ENCODE data around the gene TMPRSS3. TPM values are rescaled to one million over a fixed set of nuclear protein-coding genes. Genes with fewer than 3 reads are reported as not detected.

The TMPRSS3 gene
- polyA plus RNA-seq, 1 experiment: not detected

DNA sequence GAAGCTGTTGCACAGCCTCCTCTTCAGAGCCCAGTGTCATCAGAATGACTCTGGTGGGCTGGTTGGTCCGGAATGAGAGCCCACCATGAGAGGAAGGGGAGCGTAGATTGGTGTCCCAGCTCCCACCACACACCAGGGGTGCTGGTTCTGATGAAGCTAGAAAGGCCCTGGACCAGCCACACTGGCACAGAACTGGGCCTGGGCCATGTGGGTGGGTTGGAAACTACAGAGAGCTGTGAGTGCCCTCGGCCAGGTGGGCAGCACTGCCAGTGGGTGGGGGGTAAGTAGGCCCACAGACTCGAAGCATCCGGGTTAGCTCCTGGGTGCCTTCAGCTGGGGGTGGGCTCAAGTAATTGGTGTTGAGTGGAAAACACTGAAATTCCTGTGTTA, 17.9 kb downstream of the TMPRSS3 start:
- H3K27me3 ChIP-seq (ENCODE audit: control insufficient read depth, insufficient read depth, low read length): no peaks in the 10 kb centered on the region
- ChIA-PET POLR2A (no interaction called here), CTCF (no interaction called here)
- no peak for DNase-seq (ENCODE audit: low read depth, low spot score)
- TF ChIP-seq, protein P1, sequence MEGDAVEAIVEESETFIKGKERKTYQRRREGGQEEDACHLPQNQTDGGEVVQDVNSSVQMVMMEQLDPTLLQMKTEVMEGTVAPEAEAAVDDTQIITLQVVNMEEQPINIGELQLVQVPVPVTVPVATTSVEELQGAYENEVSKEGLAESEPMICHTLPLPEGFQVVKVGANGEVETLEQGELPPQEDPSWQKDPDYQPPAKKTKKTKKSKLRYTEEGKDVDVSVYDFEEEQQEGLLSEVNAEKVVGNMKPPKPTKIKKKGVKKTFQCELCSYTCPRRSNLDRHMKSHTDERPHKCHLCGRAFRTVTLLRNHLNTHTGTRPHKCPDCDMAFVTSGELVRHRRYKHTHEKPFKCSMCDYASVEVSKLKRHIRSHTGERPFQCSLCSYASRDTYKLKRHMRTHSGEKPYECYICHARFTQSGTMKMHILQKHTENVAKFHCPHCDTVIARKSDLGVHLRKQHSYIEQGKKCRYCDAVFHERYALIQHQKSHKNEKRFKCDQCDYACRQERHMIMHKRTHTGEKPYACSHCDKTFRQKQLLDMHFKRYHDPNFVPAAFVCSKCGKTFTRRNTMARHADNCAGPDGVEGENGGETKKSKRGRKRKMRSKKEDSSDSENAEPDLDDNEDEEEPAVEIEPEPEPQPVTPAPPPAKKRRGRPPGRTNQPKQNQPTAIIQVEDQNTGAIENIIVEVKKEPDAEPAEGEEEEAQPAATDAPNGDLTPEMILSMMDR (IDR thresholded peaks at IDR 0.05; ENCODE audit: low read depth, low read length): no peak
- H3K9me3 ChIP-seq (ENCODE audit: control insufficient read depth, insufficient read depth, low read length): no peaks in the 10 kb centered on the region
- no peak overlapping the region for H3K4me3 ChIP-seq (ENCODE audit: low read depth, low read length)
- no peak overlapping the region for H3K27ac ChIP-seq (ENCODE audit: low read depth, low read length)

- ChIA-PET CTCF (no interaction called here), POLR2A (no interaction called here)
- DNase-seq (ENCODE audit: low read depth, low spot score): no peak
- H3K27me3 ChIP-seq (ENCODE audit: control insufficient read depth, insufficient read depth, low read length): no peaks in the 10 kb centered on the region
- TF ChIP-seq, protein P1 (IDR thresholded peaks at IDR 0.05; ENCODE audit: low read depth, low read length): no peak
- no peak overlapping the region for H3K27ac ChIP-seq (ENCODE audit: low read depth, low read length)
- no peaks in the 10 kb centered on the region for H3K9me3 ChIP-seq (ENCODE audit: control insufficient read depth, insufficient read depth, low read length)
- no peak overlapping the region for H3K4me3 ChIP-seq (ENCODE audit: low read depth, low read length)
Measured at GRCh38 chr21:42377211-42377950, 18.5 kb downstream of the TMPRSS3 start.

DNA sequence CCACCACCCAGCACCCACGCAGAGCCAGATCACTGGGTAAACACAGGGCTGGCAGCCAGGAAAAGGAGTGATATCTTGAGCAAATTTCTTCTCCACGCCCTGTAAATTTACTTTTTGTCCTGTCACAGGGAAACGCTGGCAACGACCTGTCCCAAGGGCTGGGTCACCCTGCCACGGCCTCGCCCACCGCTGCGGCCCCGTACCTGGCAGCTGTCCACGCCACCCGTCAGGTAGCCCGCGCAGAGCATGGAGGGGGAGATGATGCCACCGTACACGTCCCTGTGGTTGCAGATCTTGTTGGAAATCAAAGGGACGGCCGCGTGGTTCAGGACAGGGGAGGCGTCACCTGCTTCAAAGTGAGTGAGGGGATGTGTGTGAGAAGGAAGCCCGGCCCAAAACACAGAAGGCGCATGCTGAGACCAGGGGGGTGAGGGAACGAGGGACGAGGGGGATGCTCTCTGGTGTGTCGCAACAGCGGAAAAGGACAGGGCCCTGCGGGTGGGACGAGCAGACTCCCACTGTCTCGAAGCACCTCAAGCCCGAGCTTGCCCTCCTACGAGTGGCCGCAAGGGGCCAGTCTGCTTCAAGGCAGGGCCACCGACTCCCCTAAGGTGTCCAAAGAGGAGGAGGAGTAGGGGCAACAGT, 19.4 kb downstream of the TMPRSS3 start:
- H3K9me3 ChIP-seq (ENCODE audit: control insufficient read depth, insufficient read depth, low read length): no peaks in the 10 kb centered on the region
- no peak overlapping the region for H3K4me3 ChIP-seq (ENCODE audit: low read depth, low read length)
- TF ChIP-seq, protein P1 (IDR thresholded peaks at IDR 0.05; ENCODE audit: low read depth, low read length): no peak
- no peak overlapping the region for H3K27ac ChIP-seq (ENCODE audit: low read depth, low read length)
- ChIA-PET CTCF (no interaction called here), POLR2A (no interaction called here)
- no peaks in the 10 kb centered on the region for H3K27me3 ChIP-seq (ENCODE audit: control insufficient read depth, insufficient read depth, low read length)
- no peak for DNase-seq (ENCODE audit: low read depth, low spot score)

DNA sequence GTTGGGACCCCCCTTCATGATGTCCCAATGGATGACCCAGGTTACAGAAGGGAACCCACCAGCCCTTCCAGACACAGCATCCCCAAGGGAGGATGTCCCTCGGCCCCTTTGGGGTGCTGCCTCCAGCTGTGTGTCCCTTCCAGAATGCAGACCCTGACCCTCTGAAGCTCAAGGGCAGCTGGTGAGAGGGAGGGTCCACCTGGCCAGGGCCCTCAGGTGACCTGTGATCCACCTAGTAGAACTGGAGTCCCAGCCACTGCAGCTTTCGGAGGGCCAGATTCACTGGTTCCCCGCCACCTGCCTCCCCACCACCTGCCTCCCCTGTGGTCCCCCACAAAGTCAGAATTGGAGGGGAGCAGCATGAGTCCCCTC, 19.9 kb downstream of the TMPRSS3 start:
- Histone ChIP-seq H3K4me3 (ENCODE audit: low read depth, low read length) (no peak overlapping the region), H3K27ac (ENCODE audit: low read depth, low read length) (no peak overlapping the region), H3K27me3 (ENCODE audit: control insufficient read depth, insufficient read depth, low read length) (no peaks in the 10 kb centered on the region), H3K9me3 (ENCODE audit: control insufficient read depth, insufficient read depth, low read length) (no peaks in the 10 kb centered on the region)
- TF ChIP-seq, protein P1 (IDR thresholded peaks at IDR 0.05; ENCODE audit: low read depth, low read length): no peak
- ChIA-PET CTCF (no interaction called here), POLR2A (interaction anchor here (0.7 kb wide), 1 partner anchor 61 kb away, joined by 10 read pairs; no protein-coding TSS in a partner anchor)
- no peak for DNase-seq (ENCODE audit: low read depth, low spot score)

DNA sequence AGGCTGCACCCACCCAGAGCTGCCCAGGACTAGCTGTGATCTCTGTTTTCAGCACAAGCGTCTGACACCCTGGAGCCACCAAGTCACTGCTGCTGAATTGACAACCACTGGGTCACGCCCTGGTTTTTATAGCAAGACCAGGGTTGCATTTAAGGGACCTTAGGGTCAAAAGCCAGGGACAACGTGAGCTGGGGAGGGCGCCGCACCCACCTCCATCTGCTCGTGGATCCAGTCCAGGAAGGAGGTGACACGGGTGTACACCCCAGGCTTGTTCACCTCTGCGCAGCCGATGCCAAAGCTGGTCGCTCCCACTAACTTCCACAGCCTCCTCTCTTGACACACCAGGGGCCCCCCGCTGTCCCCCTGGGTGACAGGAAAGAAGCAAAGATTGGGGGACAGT, 20.3 kb downstream of the TMPRSS3 start:
- Histone ChIP-seq H3K9me3 (ENCODE audit: control insufficient read depth, insufficient read depth, low read length) (no peaks in the 10 kb centered on the region), H3K27me3 (ENCODE audit: control insufficient read depth, insufficient read depth, low read length) (no peaks in the 10 kb centered on the region), H3K27ac (ENCODE audit: low read depth, low read length) (no peak overlapping the region), H3K4me3 (ENCODE audit: low read depth, low read length) (no peak overlapping the region)
- POLR2A ChIA-PET: interaction anchor here (0.7 kb wide), 1 partner anchor 61 kb away, joined by 10 read pairs; no protein-coding TSS in a partner anchor
- DNase-seq (ENCODE audit: low read depth, low spot score): no peak
- CTCF ChIA-PET: no interaction called here
- TF ChIP-seq, protein P1 (IDR thresholded peaks at IDR 0.05; ENCODE audit: low read depth, low read length): no peak
